Measurements from ENCODE around the gene QPCTL.
"Not testable (repeated sequence)": the region's sequence is repeated elsewhere in the genome, so short reads cannot be mapped to it uniquely, and the experiment has no call there.

QPCTL gene

DNA sequence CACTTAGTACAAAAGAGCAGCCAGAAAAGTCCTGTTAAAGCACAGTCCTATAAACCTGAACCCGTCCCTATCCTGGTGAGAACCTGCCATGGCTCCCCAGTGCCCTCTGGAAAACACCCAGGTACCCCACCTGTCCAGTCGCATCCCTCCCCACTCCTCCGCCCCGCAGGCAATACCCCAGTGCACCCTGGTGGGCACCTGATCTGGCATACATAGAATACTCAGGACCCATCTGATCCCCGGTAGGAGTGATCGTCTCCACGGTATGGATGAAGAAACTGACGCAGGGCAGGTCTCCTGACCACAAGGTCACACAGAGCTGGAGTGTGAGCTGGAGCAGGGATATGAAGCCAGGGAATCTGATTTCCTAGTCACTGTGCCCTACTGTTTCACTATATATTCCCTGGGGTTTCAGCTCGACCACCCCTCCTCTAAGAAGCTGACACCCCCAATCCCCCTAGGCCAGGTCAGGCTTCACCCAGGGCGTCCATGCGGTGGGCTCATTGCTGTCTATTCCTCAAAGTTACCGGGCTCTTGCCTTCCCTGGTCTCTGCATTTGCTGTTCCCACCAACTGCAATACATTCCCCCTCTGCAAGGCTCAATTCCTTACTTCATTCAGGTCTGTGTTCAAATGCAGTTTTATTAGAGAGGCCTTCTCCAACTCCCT is 25.7 kb downstream of the QPCTL start:
- no peak for DNase-seq

DNA sequence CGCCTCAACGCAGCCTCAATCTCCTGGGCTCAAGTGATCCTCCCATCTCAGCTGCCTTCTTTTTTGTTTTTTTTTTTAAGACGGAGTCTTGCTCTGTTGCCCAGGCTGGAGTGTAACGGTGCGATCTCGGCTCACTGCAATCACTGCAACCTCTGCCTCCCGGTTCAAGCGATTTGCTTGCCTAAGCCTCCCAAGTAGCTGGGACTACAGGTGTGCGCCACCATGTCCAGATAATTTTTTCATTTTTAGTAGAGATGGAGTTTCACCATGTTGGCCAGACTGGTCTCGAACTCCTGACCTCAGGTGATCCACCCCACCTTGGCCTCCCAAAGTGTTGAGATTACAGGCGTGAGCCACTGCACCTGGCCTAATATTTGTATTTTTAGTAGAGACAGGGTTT is 27.6 kb downstream of the QPCTL start:
- DNase-seq, result not testable (repeated sequence)

DNA sequence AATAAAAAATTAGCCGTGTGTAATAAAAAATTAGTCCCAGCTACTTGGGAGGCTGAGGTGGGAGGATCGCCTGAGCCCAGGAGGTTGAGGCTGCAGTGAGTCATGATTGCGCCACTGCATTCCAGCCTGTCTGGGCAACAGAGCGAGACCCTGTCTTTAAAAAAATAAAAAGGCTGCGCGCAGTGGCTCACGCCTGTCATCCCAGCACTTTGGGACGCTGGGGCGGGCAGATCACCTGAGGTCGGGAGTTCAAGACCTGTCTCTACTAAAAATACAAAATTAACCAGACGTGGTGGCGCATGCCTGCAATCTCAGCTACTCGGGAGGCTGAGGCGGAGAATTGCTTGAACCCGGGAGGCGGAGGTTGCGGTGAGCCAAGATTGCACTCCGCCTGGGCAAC is 36.2 kb downstream of the QPCTL start:
- not testable (repeated sequence) for DNase-seq

DNA sequence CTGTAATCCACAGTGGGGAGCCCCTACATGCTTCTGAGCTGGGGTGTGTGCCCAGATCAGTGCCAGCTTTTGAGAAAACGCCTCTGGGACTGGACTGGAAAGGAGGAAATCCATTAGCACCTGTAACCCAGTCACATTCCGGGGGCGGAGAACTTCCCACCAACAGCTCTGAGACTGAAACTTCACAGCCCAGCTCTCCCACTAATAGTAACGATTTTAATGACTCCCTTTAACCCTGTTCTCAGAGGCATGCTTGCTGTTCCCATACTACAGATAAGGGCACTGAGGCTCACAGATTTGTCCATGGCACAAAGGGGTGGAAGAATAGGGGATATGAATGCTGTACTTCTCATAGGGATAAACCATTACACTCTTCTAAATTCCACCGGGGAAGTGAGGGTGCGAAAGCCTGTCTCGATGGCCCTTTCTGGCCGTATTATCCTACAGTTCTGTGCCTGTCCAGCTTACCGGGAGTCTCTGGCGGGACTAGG is 37.4 kb downstream of the QPCTL start:
- peak; percentile 18 for DNase-seq

DNA sequence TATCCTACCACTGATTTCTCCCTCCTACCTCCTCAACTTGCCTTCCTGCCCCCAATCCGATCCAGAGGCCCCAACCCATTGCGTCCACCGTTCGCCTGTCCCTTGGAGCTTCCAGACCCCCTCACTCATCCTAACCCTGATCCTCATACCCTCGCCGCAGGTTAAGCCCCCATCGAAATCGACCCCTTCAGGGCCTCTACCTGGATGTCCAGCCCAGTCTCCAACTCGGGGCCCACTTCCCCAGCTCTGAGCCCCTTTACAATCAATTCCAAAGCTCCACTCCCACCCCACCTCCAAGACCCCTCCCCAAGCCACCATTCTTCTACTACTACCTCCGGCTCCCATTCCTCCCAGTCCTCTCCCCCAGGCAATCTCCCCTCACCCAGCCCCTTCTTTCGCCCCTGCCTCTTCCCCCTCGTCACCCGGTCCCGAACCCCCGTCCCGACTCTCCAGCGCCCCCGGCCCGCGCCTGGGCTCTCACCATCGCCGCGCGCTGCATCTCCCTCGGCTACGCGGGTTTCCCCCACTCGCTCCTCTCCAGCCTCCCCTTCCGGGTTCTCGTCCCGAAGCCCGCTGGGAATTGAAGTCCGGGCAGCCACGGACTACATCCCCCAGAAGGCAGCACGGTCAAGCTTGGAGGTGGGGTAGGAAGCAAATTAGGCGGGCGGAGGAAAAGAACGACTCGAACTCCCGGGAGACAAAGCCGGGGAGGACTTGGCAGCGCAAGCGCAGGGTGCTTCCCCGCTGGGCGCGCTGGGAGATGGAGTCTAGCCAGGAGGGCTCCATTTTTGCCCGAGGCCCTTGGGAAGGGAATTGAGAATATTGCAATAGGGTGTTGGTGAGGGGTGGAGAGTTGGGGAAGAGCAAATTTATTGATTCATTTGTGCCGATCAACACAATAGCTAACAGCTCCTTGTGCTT is 38.2 kb downstream of the QPCTL start, which contains the start of gene FBXO46:
Gene FBXO46, minus strand, starts transcription at position 529 of the 921 bp plus-strand sequence. CDS start 17,401 bp downstream, outside the sequence.
- peak; percentile 99 for DNase-seq

DNA sequence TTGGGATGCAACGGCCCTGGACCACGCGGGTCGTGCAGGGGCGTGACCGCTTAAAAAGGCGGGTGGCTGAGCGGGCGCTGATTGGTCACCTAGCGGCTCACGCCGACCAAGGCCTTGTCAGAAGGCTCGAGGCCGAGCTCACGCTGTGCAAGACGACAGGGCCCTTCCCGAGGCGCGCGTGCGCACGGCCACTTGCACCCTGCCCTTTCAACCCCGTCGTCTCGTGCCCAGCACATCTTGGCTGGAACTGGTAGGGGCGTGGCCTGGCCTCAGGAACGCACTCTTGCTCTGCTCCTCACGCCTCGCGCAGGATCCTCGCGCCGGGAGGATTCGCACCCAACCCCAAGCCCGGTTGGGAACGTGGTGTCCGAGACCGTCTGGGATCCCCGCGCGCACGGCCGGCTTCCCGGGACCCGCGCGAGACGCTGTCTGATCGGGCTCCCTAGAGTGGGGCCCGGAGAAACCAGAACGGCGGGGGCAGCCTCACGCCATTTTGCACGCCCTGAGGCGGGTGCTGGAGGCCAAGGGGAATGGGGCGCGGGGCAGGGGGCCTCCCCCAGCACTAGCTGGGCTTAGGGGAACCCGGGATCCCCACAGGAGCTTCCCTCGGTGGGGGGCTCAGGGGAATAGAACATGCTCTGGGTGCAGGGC is 40.8 kb downstream of the QPCTL start, which contains the start of gene MEIOSIN:
Gene MEIOSIN, plus strand, starts transcription at position 280 of the 651 bp plus-strand sequence. CDS start 1,938 bp downstream, outside the sequence.
- DNase-seq, result no peak

DNA sequence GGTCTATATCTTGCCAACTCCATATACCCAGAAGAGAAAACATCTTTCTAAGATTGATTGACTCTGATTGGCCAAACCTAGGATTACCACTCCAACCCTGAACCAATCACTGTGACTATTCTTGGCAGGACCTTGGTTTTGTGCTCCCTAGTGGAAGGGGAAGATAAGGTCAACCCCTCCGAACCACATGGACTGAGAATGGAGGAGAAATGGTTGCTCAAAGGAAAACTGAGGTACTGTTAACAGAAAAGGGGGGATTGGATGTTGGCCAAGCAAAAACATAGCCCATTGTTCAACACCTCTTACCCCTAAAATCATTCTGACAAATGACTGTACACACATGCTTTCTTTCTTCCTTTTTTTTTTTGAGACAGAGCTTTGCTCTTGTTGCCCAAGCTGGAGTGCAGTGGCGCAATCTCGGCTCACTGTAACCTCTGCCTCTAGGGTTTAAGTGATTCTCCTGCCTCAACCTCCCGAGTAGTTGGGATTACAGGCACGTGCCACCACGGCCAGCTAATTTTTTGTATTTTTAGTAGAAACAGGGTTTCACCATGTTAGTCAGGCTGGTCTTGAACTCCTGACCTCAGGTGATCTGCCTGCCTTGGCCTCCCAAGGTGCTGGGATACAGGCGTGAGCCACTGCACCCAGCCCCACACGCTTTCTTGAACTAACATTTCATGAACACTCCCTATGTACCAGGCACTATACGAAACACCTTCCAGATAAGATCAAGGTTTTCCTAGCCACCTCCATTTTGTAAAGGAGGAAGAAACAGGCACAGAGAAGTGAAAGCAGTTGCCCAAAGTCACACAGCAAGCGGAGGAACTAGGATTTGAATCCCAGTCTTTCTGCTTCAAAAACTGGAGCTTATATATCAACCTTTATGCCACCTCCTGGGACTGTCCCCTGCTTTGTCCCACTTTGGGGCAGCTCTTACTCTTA is 47.3 kb downstream of the QPCTL start:
- no peak for DNase-seq

DNA sequence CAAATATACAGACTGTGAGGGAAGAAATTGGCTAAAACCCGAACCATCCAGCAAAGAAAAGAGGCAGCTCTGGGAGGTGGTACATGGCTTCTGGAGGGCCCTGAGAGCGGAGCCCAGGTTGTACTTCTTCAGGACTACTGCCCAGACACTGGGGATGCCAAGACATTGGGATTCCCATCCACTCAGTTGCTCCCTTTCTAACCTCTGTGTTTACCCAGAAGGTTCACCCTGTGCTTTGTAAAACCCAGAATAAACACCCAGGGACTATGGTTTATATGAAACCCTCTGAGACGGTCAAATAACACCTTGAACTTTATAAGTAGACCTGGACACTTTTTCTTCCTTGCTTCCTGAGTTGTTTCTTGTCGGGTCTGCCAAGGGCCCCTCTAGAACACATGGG is 50.5 kb downstream of the QPCTL start:
- DNase-seq, result no peak

DNA sequence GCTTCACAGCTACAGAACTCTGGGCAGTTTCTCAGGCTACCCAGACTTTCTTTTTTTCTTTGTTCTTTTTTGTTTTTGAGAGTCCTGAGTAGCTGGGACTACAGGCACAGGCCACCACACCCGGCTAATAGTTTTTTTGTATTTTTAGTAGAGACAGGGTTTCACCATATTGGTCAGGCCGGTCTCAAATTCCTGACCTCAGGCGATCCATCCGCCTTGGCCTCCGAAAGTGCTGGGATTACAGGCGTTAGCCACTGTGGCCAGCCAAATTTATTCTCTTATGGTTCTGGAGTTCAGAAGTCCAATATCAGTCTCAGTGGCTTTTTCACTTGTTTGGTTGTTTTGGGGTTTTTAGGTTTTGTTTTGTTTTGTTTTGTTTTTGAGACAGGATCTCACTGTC is 53.1 kb downstream of the QPCTL start:
- DNase-seq, result no peak

DNA sequence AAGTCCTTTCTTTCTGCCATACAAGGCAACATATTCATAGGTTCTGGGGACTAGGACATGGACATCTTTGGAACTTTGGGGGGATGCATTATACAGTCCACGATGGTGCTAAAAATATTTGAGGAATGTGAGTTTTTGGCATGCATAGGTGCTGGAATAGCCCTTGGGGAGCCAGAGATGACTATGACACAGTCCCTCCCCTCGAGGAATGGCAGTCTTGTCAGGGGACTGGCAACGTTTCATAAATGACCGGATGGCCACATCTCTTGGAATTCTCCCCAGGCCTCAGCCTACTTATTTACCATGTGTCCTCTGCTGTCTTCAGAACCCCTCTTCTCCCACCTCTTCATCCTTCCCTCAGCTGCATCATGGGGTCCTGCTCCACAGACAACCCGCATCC is 54.4 kb downstream of the QPCTL start:
- peak; percentile 65 for DNase-seq

DNA sequence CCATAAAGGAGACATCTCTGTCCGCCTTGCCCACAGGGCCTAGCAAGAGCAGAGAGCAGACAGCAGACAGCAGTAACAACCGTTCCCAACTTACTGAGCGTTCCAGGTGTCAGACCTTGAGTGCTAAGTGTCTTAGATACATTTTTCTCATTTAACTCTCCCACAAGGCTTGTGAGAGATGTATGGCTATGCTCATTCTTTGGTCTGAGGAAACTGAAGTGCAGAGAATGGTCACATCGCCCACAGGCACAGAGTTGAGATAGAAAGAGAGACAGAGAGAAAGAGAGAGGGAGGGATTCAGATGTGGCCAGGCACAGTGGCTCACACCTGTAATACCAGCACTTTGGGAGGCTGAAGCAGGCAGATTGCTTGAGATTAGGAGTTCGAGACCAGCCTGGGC is 55.0 kb downstream of the QPCTL start:
- DNase-seq, result no peak

DNA sequence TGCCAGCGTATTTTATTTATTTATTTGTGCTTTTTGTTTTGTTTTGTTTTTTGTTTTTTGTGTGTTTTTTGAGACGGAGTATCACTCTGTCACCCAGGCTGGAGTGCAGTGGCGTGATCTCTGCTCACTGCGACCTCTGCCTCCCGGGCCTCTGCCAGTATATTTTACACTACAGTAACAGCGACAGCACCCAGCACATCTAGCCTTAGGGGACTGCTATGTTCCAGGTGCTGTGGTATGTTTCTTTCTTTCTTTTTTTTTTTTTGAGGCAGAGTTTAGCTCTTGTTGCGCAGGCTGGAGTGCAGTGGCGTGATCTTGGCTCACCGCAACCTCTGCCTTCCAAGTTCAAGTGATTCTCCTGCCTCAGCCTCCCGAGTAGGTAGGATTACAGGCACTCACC is 59.0 kb downstream of the QPCTL start:
- DNase-seq, result not testable (repeated sequence)

DNA sequence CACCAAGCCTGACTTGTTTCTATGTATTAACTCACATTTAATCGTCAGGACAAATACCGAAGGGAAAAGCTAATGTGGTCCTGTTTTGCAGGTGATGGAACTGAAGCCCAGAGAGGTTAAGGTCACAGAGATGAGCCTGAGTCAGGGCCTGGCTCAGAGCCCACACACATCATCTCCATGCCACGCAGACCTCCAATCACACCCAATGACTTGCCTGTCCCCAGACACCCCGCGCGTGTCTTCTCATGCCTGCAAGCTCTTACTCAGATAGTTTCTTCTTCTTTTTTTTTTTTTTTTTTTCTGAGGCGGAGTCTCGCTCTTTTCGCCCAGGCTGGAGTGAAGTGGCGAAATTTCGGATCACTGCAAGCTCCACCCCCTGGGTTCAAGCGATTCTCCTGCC is 60.2 kb downstream of the QPCTL start:
- no peak for DNase-seq

DNA sequence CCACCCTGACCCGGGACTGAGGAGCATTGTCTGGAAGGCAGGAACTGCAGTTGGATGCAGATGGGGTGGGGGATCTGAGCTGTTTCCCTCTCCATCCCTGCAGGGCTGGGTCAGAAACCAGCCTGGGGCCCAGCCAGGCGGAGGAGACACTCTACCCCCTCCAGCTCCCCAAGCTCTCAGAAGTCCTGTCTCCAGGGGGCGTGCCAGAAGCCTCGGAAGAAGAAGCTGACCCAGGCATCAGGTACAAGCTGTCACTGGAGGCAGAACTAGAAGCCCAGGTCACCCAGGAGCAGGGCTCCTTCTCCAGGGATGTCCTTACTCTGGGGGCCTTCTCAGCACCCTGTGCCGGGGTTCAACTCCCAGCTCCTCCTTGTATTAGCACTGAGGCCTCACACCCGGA is 61.1 kb downstream of the QPCTL start:
- DNase-seq, result no peak

Measured in EL (cell line).